Type B pancreatic cell (in vitro differentiated cells): ENCODE results near the gene SCAF4. TPM values are rescaled to one million over a fixed set of nuclear protein-coding genes. Genes with fewer than 3 reads are reported as not detected.
"Not testable (repeated sequence)": the region's sequence is repeated elsewhere in the genome, so short reads cannot be mapped to it uniquely, and the experiment has no call there.

Experiments used
- DNase-seq: peaks from one replicate; pipeline ENCODE4 v3.0.0; 2021; ENCODE audit warnings: mixed read lengths; ENCODE audit not compliant: unreplicated experiment; ENCODE audit errors: extremely low spot score
- H3K27ac Mint-ChIP-seq: 2 replicates; pipeline ENCODE4 v1.8.0; 2021; ENCODE audit warnings: mild to moderate bottlenecking, mixed read lengths
- H3K27me3 Mint-ChIP-seq: 2 replicates; pipeline ENCODE4 v1.8.0; 2021; ENCODE audit warnings: mixed read lengths
- H3K36me3 Mint-ChIP-seq: 2 replicates; pipeline ENCODE4 v1.8.0; 2021; ENCODE audit warnings: mixed read lengths
- H3K4me1 Mint-ChIP-seq: one replicate; pipeline ENCODE4 v1.8.0; 2021; ENCODE audit warnings: mixed read lengths; ENCODE audit not compliant: unreplicated experiment
- H3K4me3 Mint-ChIP-seq: 2 replicates; pipeline ENCODE4 v1.8.0; 2021; ENCODE audit warnings: mild to moderate bottlenecking, mixed read lengths
- H3K9me3 Mint-ChIP-seq: 2 replicates; pipeline ENCODE4 v1.8.0; 2021; ENCODE audit warnings: mixed read lengths
- CTCF ChIP-seq: fragments of 200-600 bp; sonication (generic); conservative IDR thresholded peaks from 2 replicates; pipeline ENCODE4 v1.5.0; 2021; ENCODE audit warnings: antibody characterized with exemption, mild to moderate bottlenecking
- total RNA-seq: library from RNA; stranded (reverse); gene quantifications from 2 replicates; pipeline ENCODE4 v1.2.1, GENCODE V29; 2021; ENCODE audit warnings: low replicate concordance

SCAF4 gene
- total RNA-seq, 1 donor from 2014 or later: 53.2 TPM

- no peaks in the 10 kb centered on the region for H3K9me3 Mint-ChIP-seq
- H3K27me3 Mint-ChIP-seq: no peaks in the 10 kb centered on the region
- peaks cover 32% of the 10 kb centered on the region for H3K36me3 Mint-ChIP-seq
- no peak for TF ChIP-seq CTCF
- peaks cover 16% of the 10 kb centered on the region for H3K4me1 Mint-ChIP-seq
- H3K27ac Mint-ChIP-seq: no peak overlapping the region
- H3K4me3 Mint-ChIP-seq: no peak overlapping the region
- DNase-seq: no peak
These were observed 61.8 kb downstream of the SCAF4 start for GRCh38 chr21:31670070-31670469.

- no peak for TF ChIP-seq CTCF
- H3K36me3 Mint-ChIP-seq: peaks cover 36% of the 10 kb centered on the region
- no peaks in the 10 kb centered on the region for H3K27me3 Mint-ChIP-seq
- no peak for DNase-seq
- no peaks in the 10 kb centered on the region for H3K9me3 Mint-ChIP-seq
- peak overlapping the region; percentile 16 for H3K27ac Mint-ChIP-seq
- H3K4me3 Mint-ChIP-seq: no peak overlapping the region
- peaks cover 21% of the 10 kb centered on the region for H3K4me1 Mint-ChIP-seq
These were observed 63.0 kb downstream of the SCAF4 start for GRCh38 chr21:31668651-31669491.

GRCh38 chr21:31667639-31668038, 64.3 kb downstream of the SCAF4 start:
- Mint-ChIP-seq H3K27ac (no peak overlapping the region), H3K9me3 (no peaks in the 10 kb centered on the region), H3K36me3 (peaks cover 34% of the 10 kb centered on the region), H3K27me3 (no peaks in the 10 kb centered on the region), H3K4me3 (no peak overlapping the region), H3K4me1 (peaks cover 21% of the 10 kb centered on the region)
- no peak for TF ChIP-seq CTCF
- DNase-seq: no peak

- no peaks in the 10 kb centered on the region for H3K27me3 Mint-ChIP-seq
- no peaks in the 10 kb centered on the region for H3K9me3 Mint-ChIP-seq
- TF ChIP-seq CTCF: no peak
- no peak overlapping the region for H3K27ac Mint-ChIP-seq
- H3K4me3 Mint-ChIP-seq: no peak overlapping the region
- H3K4me1 Mint-ChIP-seq: peaks cover 25% of the 10 kb centered on the region
- peaks cover 35% of the 10 kb centered on the region for H3K36me3 Mint-ChIP-seq
- DNase-seq: no peak
These were observed 64.8 kb downstream of the SCAF4 start for GRCh38 chr21:31667132-31667531.

- Mint-ChIP-seq H3K27ac (no peak overlapping the region), H3K9me3 (no peaks in the 10 kb centered on the region), H3K27me3 (no peaks in the 10 kb centered on the region), H3K36me3 (peaks cover 39% of the 10 kb centered on the region), H3K4me1 (peaks cover 31% of the 10 kb centered on the region), H3K4me3 (peak overlapping the region; percentile 14)
- no peak for DNase-seq
- no peak for TF ChIP-seq CTCF
These were observed 65.4 kb downstream of the SCAF4 start for GRCh38 chr21:31666445-31667010.

GRCh38 chr21:31665869-31666268, 66.0 kb downstream of the SCAF4 start:
- DNase-seq, H3K9me3 Mint-ChIP-seq, H3K27me3 Mint-ChIP-seq, H3K4me3 Mint-ChIP-seq: not testable (repeated sequence)
- Mint-ChIP-seq H3K4me1 (peaks cover 36% of the 10 kb centered on the region), H3K27ac (peak overlapping the region; percentile 21), H3K36me3 (peaks cover 41% of the 10 kb centered on the region)
